ENCODE measurements around the gene KRTAP20-2. TPM values are rescaled to one million over a fixed set of nuclear protein-coding genes. Genes with fewer than 3 reads are reported as not detected.

Gene KRTAP20-2
- total and polyA plus RNA-seq, 2 donors from 2014 or later: not detected

GRCh38 chr21:30598802-30599201, 36.2 kb upstream of the KRTAP20-2 start, which contains the start of gene KRTAP6-2:
TSS of gene KRTAP6-2 (minus strand) at chr21:30598902. CDS start at chr21:30598874, 28 bp downstream.
- Histone ChIP-seq H3K4me1 (ENCODE audit: control insufficient read depth in 2 of 3, insufficient read depth in 2 of 3, low read depth in 1 of 3, low read length in 3 of 3) (no peaks in the 10 kb centered on the region), H3K36me3 (ENCODE audit: control insufficient read depth in 2 of 3, insufficient read depth in 3 of 3, low read length in 3 of 3) (no peaks in the 10 kb centered on the region), H3K9me3 (ENCODE audit: control insufficient read depth in 2 of 3, insufficient read depth in 1 of 3, low read length in 3 of 3) (no peaks in the 10 kb centered on the region), H3K27ac (ENCODE audit: low read depth in 2 of 2, low read length in 2 of 2) (no peak within 1 kb of the TSS), H3K9ac (ENCODE audit: low read length in 3 of 3) (no peak within 1 kb of the TSS), H3K4me3 (ENCODE audit: low read length in 3 of 3) (no peak within 1 kb of the TSS), H3K27me3 (ENCODE audit: control insufficient read depth, insufficient read depth, low read length) (no peaks in the 10 kb centered on the region)
- FAIRE-seq: no peak
- no peak for TF ChIP-seq CTCF (IDR thresholded peaks at IDR 0.05; ENCODE audit: borderline replicate concordance, extremely low read depth, insufficient read depth)
- intact Hi-C loops (cut with DNase I): no loop called here
- no peak for DNase-seq

GRCh38 chr21:30600787-30601186, 34.2 kb upstream of the KRTAP20-2 start, which contains the start of gene KRTAP22-1:
TSS of gene KRTAP22-1 (plus strand) at chr21:30601087.
- Histone ChIP-seq H3K27me3 (ENCODE audit: control insufficient read depth, insufficient read depth, low read length) (no peaks in the 10 kb centered on the region), H3K27ac (ENCODE audit: low read depth in 2 of 2, low read length in 2 of 2) (no peak within 1 kb of the TSS), H3K36me3 (ENCODE audit: control insufficient read depth in 2 of 3, insufficient read depth in 3 of 3, low read length in 3 of 3) (no peaks in the 10 kb centered on the region), H3K9me3 (ENCODE audit: control insufficient read depth in 2 of 3, insufficient read depth in 1 of 3, low read length in 3 of 3) (no peaks in the 10 kb centered on the region), H3K9ac (ENCODE audit: low read length in 3 of 3) (no peak within 1 kb of the TSS), H3K4me1 (ENCODE audit: control insufficient read depth in 2 of 3, insufficient read depth in 2 of 3, low read depth in 1 of 3, low read length in 3 of 3) (no peaks in the 10 kb centered on the region), H3K4me3 (ENCODE audit: low read length in 3 of 3) (no peak within 1 kb of the TSS)
- intact Hi-C loops (cut with DNase I): no loop called here
- TF ChIP-seq CTCF (IDR thresholded peaks at IDR 0.05; ENCODE audit: borderline replicate concordance, extremely low read depth, insufficient read depth): no peak
- FAIRE-seq (no peak), DNase-seq (no peak)

GRCh38 chr21:30605968-30606367, 29.0 kb upstream of the KRTAP20-2 start:
- intact Hi-C loops (cut with DNase I): no loop called here

More at GRCh38 chr21:30605968-30606367, 29.0 kb upstream of the KRTAP20-2 start:
- Histone ChIP-seq H3K4me3 (ENCODE audit: low read length in 3 of 3) (no peak overlapping the region), H3K27ac (ENCODE audit: low read depth in 2 of 2, low read length in 2 of 2) (no peak overlapping the region), H3K9ac (ENCODE audit: low read length in 3 of 3) (no peak overlapping the region), H3K36me3 (ENCODE audit: control insufficient read depth in 2 of 3, insufficient read depth in 3 of 3, low read length in 3 of 3) (no peaks in the 10 kb centered on the region), H3K27me3 (ENCODE audit: control insufficient read depth, insufficient read depth, low read length) (no peaks in the 10 kb centered on the region), H3K9me3 (ENCODE audit: control insufficient read depth in 2 of 3, insufficient read depth in 1 of 3, low read length in 3 of 3) (no peaks in the 10 kb centered on the region), H3K4me1 (ENCODE audit: control insufficient read depth in 2 of 3, insufficient read depth in 2 of 3, low read depth in 1 of 3, low read length in 3 of 3) (no peaks in the 10 kb centered on the region)
- TF ChIP-seq CTCF (IDR thresholded peaks at IDR 0.05; ENCODE audit: borderline replicate concordance, extremely low read depth, insufficient read depth): no peak
- DNase-seq (no peak), FAIRE-seq (no peak)
